ENCODE data around the gene RFX3. TPM values are rescaled to one million over a fixed set of nuclear protein-coding genes. Genes with fewer than 3 reads are reported as not detected.

Gene RFX3
- total RNA-seq, 1 donor from 2014 or later, result 12.1 TPM

DNA sequence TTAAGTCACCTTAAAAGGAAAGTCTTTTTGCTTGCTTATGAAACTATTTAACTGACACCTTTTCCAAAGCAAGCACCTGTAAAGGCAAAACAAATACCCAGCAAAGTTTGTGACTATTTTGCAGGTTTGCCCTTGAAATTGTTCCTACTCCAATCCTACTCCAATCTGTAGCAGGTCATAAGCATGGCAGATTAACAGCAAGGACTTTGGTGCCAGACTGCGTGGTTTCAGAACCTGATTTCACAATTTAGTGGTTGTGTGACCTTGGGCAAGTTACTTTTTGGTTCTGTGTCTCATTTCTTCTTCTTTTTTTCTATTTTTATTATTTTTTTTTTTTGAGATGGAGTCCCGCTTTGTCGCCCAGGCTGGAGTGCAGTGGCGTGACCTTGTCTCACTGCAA is 282.1 kb downstream of the RFX3 start:
- H3K4me3 Mint-ChIP-seq (ENCODE audit: unreplicated experiment), result no peak overlapping the region
- no peaks in the 10 kb centered on the region for H3K27me3 ChIP-seq (ENCODE audit: insufficient read depth, low read length)
- H3K27me3 Mint-ChIP-seq (ENCODE audit: low read depth, unreplicated experiment), result no peaks in the 10 kb centered on the region
- peaks cover 12% of the 10 kb centered on the region for H3K4me1 Mint-ChIP-seq (ENCODE audit: low read depth, unreplicated experiment)
- H3K9me3 Mint-ChIP-seq (ENCODE audit: unreplicated experiment), result no peaks in the 10 kb centered on the region
- no peaks in the 10 kb centered on the region for H4K20me1 ChIP-seq (ENCODE audit: insufficient read depth, low read length)
- DNase-seq (ENCODE audit: low read depth) (no peak), FAIRE-seq (no peak)
- no peaks in the 10 kb centered on the region for H3K36me3 ChIP-seq (ENCODE audit: insufficient read depth, low read length)
- no peak overlapping the region for H2AFZ ChIP-seq (ENCODE audit: low read depth, low read length)
- H3K9ac ChIP-seq (ENCODE audit: low read length), result no peak overlapping the region
- H3K4me3 ChIP-seq (ENCODE audit: insufficient read depth, low read depth, low read length), result no peak overlapping the region
- no peak overlapping the region for H3K4me2 ChIP-seq (ENCODE audit: low read length)
- no peaks in the 10 kb centered on the region for H3K9me3 ChIP-seq (ENCODE audit: insufficient read depth, low read depth, low read length)
- H3K4me1 ChIP-seq (ENCODE audit: insufficient read depth, low read length), result peaks cover 6% of the 10 kb centered on the region
- no peak overlapping the region for H3K27ac Mint-ChIP-seq (ENCODE audit: unreplicated experiment)
- no peak overlapping the region for H3K27ac ChIP-seq (ENCODE audit: low read depth, low read length)
- no peaks in the 10 kb centered on the region for H3K79me2 ChIP-seq (ENCODE audit: insufficient read depth, low read length)
- H3K36me3 Mint-ChIP-seq (ENCODE audit: low read depth, unreplicated experiment), result no peaks in the 10 kb centered on the region
- TF ChIP-seq, protein P1, sequence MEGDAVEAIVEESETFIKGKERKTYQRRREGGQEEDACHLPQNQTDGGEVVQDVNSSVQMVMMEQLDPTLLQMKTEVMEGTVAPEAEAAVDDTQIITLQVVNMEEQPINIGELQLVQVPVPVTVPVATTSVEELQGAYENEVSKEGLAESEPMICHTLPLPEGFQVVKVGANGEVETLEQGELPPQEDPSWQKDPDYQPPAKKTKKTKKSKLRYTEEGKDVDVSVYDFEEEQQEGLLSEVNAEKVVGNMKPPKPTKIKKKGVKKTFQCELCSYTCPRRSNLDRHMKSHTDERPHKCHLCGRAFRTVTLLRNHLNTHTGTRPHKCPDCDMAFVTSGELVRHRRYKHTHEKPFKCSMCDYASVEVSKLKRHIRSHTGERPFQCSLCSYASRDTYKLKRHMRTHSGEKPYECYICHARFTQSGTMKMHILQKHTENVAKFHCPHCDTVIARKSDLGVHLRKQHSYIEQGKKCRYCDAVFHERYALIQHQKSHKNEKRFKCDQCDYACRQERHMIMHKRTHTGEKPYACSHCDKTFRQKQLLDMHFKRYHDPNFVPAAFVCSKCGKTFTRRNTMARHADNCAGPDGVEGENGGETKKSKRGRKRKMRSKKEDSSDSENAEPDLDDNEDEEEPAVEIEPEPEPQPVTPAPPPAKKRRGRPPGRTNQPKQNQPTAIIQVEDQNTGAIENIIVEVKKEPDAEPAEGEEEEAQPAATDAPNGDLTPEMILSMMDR (IDR thresholded peaks at IDR 0.05; ENCODE audit: insufficient read depth, low read depth, low read length), result no peak
- TF ChIP-seq EZH2 (IDR thresholded peaks at IDR 0.05; ENCODE audit: insufficient read depth, low read length), result no peak

DNA sequence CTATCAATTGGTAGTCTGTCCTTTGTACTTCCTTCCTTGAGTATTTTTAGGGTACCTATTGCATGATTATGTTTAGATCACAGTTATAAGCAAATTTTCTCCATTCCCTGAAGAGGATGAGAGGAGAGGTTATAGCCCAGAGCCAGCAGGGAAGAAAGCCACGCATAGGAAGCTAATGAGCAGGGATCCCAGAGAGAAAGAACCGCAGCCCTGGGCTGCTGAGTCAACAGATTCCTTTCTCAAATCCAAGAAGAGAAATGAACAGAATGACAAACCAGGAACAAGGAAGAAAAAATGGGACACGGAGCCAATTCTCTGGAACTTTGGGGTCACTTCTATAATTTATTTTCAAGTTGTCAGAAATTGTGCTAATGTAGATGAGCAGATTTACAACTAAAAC is 284.5 kb downstream of the RFX3 start:
- Mint-ChIP-seq H3K9me3 (ENCODE audit: unreplicated experiment) (no peaks in the 10 kb centered on the region), H3K27ac (ENCODE audit: unreplicated experiment) (peak overlapping the region; percentile 67)
- FAIRE-seq, result no peak

DNA sequence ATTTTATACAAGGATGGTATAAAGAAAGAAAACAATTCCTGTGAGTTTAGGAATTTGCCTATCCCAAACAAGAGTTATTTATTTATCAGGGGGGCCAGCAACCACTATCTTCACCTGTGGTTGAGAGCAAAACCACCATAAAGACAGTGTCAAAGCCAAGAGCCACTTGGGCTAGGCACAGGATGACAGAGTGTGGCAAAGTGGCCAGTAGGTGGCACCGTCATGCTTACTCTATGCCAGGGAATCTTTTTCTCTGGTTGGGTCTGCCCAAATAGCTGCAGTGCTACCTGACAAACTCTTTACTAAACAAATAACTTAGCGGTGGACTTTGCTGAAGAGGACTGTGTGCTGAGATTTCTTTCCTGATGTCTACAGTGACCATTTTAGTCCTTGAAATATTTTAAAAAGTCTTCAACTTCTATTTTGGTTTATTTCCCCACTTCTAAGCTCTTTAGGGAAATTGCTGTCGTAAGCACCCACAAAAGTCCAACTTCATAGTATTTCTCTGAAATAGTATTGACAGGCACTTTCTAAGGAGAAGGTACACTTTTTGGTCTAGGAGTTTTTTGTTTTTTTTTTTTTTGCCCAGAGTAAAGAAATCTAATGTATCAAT is 285.0 kb downstream of the RFX3 start:
- peaks cover 6% of the 10 kb centered on the region for H3K4me1 ChIP-seq (ENCODE audit: insufficient read depth, low read length)
- Mint-ChIP-seq H3K9me3 (ENCODE audit: unreplicated experiment) (no peaks in the 10 kb centered on the region), H3K27me3 (ENCODE audit: low read depth, unreplicated experiment) (no peaks in the 10 kb centered on the region), H3K4me1 (ENCODE audit: low read depth, unreplicated experiment) (peaks cover 12% of the 10 kb centered on the region), H3K36me3 (ENCODE audit: low read depth, unreplicated experiment) (no peaks in the 10 kb centered on the region), H3K4me3 (ENCODE audit: unreplicated experiment) (no peak overlapping the region), H3K27ac (ENCODE audit: unreplicated experiment) (peak overlapping the region; percentile 10)
- TF ChIP-seq, protein P1 (IDR thresholded peaks at IDR 0.05; ENCODE audit: insufficient read depth, low read depth, low read length), result peak; percentile 75
- no peak for TF ChIP-seq EZH2 (IDR thresholded peaks at IDR 0.05; ENCODE audit: insufficient read depth, low read length)
- no peak overlapping the region for H2AFZ ChIP-seq (ENCODE audit: low read depth, low read length)
- H4K20me1 ChIP-seq (ENCODE audit: insufficient read depth, low read length), result no peaks in the 10 kb centered on the region
- H3K79me2 ChIP-seq (ENCODE audit: insufficient read depth, low read length), result no peaks in the 10 kb centered on the region
- DNase-seq (ENCODE audit: low read depth), result peak; percentile 44
- H3K36me3 ChIP-seq (ENCODE audit: insufficient read depth, low read length), result no peaks in the 10 kb centered on the region
- H3K9me3 ChIP-seq (ENCODE audit: insufficient read depth, low read depth, low read length), result no peaks in the 10 kb centered on the region
- no peaks in the 10 kb centered on the region for H3K27me3 ChIP-seq (ENCODE audit: insufficient read depth, low read length)
- no peak overlapping the region for H3K4me3 ChIP-seq (ENCODE audit: insufficient read depth, low read depth, low read length)
- H3K4me2 ChIP-seq (ENCODE audit: low read length), result peak overlapping the region; percentile 4
- H3K9ac ChIP-seq (ENCODE audit: low read length), result no peak overlapping the region
- peak; percentile 47 for FAIRE-seq
- no peak overlapping the region for H3K27ac ChIP-seq (ENCODE audit: low read depth, low read length)

More for the DNA sequence above, 284.5 kb downstream of the RFX3 start:
- H3K4me2 ChIP-seq (ENCODE audit: low read length), result peak overlapping the region; percentile 4
- H3K4me3 ChIP-seq (ENCODE audit: insufficient read depth, low read depth, low read length), result no peak overlapping the region
- H4K20me1 ChIP-seq (ENCODE audit: insufficient read depth, low read length), result no peaks in the 10 kb centered on the region
- Mint-ChIP-seq H3K4me3 (ENCODE audit: unreplicated experiment) (no peak overlapping the region), H3K36me3 (ENCODE audit: low read depth, unreplicated experiment) (no peaks in the 10 kb centered on the region), H3K4me1 (ENCODE audit: low read depth, unreplicated experiment) (peaks cover 12% of the 10 kb centered on the region), H3K27me3 (ENCODE audit: low read depth, unreplicated experiment) (no peaks in the 10 kb centered on the region)
- H3K4me1 ChIP-seq (ENCODE audit: insufficient read depth, low read length), result peaks cover 6% of the 10 kb centered on the region
- no peak overlapping the region for H3K9ac ChIP-seq (ENCODE audit: low read length)
- DNase-seq (ENCODE audit: low read depth), result peak; percentile 46
- H3K27ac ChIP-seq (ENCODE audit: low read depth, low read length), result no peak overlapping the region
- H3K27me3 ChIP-seq (ENCODE audit: insufficient read depth, low read length), result no peaks in the 10 kb centered on the region
- no peaks in the 10 kb centered on the region for H3K79me2 ChIP-seq (ENCODE audit: insufficient read depth, low read length)
- TF ChIP-seq, protein P1 (IDR thresholded peaks at IDR 0.05; ENCODE audit: insufficient read depth, low read depth, low read length), result no peak
- no peak for TF ChIP-seq EZH2 (IDR thresholded peaks at IDR 0.05; ENCODE audit: insufficient read depth, low read length)
- no peaks in the 10 kb centered on the region for H3K9me3 ChIP-seq (ENCODE audit: insufficient read depth, low read depth, low read length)
- H3K36me3 ChIP-seq (ENCODE audit: insufficient read depth, low read length), result no peaks in the 10 kb centered on the region
- H2AFZ ChIP-seq (ENCODE audit: low read depth, low read length), result no peak overlapping the region

All from astrocyte (in vitro differentiated cells and primary cell).